HG02759 (cell line): Measurements from ENCODE around the gene SUMO1.

Source experiments
- ATAC-seq: cut with Tn5 transposase; IDR thresholded peaks from one replicate; pipeline ENCODE4 v1.9.1; 2021; ENCODE audit warnings: mild to moderate bottlenecking, moderate library complexity; ENCODE audit not compliant: unreplicated experiment

The SUMO1 gene

DNA sequence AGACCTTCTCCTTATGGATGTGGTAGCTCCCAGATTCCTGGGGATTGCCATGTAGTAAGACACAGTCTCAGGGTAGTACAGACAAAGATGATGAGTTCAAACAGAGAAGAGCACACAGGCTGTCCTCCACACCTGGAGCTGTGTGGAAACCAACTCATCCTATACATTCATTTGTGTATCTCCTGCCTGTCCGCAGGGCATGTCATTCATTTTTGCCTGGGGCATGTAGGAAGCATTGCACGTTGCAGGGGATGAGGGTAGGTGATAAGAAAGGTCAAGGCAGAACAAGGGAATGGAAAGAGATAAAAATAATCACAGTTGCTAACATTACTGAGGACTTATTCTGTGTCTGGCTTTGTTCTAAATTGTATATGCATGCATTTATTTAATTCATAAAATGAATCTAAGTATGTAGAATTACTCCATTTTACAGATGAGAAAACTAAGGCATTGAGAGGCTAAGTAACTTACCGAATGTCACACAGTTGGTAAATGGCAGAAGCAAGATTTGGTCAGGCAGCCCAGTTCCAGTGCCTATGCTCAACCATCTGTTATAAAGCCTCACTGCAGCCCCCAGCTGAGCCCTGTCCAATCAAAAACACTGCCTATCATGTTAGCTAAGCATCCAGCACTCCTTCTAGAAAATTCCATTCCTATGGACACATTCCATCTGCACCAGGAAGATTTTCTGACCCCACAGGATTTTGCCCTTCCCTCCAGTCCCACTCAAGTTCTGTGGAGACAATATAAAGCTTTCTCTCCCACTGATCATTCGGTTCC is 81.0 kb downstream of the SUMO1 start:
- ATAC-seq = no peak
